COLO668 (cell line): ENCODE data around the gene ACE.

Experiments
- DNase-seq: peaks from one replicate; lab custom pipeline; 2025; ENCODE audit not compliant: unreplicated experiment; lab: John Stamatoyannopoulos, UW

ACE gene

DNA sequence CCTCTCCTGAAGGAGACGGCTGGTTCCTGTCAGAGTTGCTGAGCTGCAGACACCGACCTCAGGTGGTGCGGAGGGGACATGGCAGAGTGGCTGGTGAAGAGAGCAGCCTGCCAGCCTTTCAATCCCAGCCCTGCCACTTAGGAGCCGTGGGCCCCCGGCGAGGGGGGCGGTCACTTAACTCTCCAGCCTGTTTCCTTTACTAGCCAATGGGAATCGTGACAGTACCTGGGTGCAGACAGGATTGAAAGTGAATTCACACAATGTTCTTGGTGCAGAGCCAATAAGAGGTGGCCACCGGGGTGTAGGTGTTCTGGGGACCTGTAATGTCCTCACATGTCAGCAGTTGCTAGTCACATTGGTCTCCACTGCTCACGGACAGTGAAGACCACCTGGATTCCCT, 13.5 kb downstream of the ACE start:
- DNase-seq, result no peak

DNA sequence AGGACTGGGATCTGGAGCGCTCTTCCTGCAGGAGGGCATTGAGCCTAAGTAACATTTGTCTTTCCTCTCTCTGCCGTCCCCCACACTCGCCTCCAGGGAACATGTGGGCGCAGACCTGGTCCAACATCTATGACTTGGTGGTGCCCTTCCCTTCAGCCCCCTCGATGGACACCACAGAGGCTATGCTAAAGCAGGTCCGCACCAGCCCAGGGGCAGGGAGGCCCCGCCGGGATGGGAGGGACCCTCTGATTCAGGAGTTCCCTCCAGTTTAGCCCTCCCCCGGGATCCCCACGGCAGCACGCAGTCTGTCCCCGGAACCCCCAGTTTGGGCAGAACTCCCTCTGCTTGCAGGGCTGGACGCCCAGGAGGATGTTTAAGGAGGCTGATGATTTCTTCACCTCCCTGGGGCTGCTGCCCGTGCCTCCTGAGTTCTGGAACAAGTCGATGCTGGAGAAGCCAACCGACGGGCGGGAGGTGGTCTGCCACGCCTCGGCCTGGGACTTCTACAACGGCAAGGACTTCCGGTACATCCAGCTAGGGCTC, 14.1 kb downstream of the ACE start:
- no peak for DNase-seq

DNA sequence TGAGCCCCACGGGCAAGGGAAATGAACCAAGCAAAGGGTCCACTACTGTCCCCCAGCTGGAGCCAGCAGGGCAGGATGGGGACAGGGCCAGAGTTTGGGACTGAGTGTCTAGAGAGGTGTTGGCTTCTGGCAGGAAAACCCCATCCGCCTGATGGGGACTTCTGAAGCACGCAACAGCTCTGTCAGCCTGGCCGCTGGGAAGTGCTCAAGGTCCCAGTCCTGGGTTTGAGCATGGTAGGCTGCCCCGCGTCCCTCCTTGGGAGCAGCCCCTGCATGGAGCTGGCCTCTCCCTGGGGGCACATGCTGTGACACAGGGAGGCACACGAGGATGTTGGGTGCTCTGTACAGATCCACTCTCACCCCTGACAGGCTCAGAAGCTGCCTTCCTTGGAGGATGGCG, 14.6 kb downstream of the ACE start:
- no peak for DNase-seq

DNA sequence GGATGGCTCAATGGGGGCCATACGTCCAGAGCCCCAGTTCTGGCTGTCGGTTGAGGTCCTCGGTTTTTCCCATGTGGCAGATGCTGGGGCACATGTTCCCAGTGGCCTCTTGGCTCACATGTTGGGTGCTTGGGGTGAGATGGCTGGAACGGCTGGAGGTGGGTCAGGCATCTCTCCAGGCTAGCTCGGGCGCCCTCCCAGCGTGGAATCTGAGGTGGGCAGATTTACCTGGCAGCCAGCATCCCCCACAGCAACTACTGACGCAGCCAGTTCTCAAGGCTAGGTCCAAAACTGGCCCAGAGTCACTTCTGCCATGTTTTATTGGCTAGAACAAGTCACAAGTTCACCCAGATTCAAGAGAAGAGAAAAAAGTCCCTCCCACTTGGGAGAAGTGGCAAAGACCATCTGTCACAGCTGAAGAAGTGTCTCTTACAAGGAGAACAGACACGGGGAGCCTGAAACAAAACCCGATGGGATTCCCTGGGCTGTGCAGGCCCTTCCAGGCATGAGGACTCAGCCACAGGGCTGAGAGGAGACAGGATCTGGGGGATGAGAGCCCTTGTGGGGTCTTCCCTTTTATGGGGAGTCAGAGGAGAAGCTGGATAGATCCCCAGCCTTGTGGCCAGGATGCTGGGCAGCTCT, 15.2 kb downstream of the ACE start:
- no peak for DNase-seq

DNA sequence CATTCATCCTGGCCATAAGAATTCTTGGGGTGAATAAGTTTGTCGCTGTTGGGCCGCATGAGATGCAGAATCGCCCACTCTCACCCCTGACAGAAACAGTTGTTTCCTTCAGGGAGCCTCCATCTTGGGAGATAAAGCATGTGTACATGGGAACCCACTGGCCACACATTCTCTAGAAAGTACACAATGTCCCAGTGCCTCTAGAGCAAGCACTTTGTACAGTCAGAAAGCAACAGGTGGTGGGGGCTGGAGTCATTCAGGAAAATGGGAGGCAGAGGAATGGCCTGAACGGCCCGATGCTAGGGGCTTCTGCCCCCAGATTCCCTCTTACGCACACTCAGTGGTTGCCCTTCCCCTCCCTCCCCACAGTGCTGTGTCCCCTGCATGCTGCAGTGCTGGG, 16.1 kb downstream of the ACE start:
- no peak for DNase-seq

DNA sequence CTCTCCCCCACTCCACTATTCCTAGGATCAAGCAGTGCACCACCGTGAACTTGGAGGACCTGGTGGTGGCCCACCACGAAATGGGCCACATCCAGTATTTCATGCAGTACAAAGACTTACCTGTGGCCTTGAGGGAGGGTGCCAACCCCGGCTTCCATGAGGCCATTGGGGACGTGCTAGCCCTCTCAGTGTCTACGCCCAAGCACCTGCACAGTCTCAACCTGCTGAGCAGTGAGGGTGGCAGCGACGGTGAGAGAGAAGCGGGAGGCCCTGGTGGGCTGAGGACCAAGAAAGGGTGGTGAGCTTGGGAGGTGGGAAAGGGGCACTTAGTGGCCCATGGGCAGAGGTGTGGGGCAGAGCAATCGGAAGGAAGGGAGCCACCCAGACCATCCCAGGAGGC, 16.6 kb downstream of the ACE start:
- no peak for DNase-seq

DNA sequence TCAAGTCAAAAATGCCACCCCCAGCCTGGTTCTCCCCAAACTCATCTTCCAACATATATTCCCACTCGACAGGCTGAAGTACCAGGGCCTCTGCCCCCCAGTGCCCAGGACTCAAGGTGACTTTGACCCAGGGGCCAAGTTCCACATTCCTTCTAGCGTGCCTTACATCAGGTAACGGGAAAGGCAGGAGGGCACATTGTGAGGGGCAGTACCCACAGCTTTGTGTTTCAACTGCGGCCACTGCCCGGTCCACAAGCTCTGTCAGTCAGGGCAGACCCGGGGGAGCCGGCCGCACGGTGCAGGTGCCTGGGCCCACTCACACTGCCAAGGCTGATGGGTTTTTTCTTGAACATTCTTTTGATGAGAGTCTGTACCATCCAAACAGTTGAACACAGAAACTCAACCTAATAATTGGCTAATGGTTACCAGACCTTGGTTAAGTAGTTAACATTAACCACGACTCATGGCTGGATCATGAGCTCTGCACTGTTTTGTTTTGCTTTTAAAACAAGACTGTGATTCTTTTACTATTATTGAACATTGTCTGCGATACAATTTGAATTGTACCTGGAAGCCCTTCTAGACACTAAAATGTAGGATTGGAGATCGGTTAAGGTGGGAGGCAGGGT, 17.6 kb downstream of the ACE start:
- no peak for DNase-seq

DNA sequence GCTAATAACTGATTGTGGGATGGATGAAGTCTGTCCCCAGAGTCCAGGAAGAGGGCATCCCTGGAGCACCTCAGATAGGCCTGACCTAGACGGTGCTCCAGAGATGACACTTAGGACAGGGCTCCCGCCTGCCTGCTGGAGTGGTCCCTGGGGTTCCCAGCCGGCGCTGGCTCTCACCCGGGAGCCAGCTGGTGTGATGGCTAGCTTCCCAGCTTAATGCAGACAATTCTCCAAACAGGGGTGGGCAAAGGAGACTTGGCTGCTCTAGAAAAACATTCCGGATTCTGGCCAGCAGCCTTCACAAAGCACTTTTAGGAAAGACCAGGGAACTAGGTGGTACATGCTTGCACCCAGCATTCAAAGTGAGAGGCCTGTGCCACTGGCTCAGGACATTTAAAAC, 18.6 kb downstream of the ACE start:
- DNase-seq, result no peak

DNA sequence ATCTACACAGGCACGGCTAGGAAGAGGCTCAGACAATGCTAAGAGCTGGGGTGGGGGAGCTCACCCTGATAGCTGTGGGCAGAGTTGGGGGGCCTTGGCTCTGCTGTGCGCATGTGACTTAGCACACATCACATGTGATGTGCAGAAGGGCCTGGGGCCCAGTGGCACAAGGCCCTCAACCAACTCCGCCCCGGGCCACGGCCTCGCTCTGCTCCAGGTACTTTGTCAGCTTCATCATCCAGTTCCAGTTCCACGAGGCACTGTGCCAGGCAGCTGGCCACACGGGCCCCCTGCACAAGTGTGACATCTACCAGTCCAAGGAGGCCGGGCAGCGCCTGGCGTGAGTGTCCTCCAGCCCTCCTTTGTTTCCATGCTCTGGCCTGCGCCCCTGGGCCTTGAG, 19.3 kb downstream of the ACE start:
- no peak for DNase-seq

DNA sequence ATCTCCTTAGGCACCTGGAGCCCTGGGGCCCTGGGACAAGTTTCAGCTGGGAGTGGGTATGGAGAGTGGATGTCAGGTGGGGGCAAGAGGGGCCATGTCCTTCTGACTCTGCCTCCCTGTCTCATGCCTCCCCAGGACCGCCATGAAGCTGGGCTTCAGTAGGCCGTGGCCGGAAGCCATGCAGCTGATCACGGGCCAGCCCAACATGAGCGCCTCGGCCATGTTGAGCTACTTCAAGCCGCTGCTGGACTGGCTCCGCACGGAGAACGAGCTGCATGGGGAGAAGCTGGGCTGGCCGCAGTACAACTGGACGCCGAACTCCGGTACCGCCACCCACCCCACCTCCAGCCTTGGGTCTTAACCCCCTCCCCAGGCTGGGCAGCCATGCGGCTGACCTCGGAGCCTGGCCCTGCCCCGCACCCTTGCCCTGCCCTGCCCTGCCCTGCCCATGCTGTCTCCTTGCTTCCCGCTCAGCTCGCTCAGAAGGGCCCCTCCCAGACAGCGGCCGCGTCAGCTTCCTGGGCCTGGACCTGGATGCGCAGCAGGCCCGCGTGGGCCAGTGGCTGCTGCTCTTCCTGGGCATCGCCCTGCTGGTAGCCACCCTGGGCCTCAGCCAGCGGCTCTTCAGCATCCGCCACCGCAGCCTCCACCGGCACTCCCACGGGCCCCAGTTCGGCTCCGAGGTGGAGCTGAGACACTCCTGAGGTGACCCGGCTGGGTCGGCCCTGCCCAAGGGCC, 20.0 kb downstream of the ACE start:
- DNase-seq, result no peak

DNA sequence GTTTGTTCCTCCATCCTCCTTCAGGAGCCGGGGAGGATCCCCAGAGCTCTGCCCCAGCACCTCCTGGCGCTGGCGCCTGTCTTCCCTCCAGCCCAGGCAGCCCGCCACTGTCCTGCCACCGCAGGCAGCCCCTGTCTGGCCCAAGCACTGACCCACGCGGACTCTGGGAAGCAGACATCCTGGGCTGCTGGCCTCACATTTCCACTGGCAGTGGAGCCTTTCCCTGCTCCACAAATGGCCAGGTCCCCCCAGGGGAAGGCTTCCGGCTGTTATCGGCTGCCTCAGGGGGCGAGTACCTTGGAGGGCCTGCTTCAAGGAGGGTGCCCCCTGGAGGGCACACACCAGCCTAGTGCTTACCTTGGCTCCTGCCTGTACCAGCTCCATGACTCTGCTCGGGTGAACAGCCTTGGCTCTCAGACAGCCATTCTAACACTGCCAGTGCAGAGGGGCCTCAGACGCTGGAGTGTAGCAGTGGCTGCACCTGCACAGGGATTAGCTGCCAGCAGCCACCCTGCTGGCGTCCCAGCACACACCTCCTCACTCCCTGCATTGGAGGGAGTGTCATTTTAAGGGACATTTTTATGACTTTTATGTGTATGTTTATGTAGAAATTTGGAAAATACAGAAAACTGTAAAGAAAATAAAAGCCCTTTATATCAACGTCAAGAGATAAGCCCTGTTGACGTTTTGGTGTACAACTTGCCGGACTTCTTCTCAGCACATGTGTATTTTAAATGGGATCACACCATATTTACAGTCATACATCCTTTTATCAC, 21.0 kb downstream of the ACE start:
- DNase-seq, result peak; percentile 39

DNA sequence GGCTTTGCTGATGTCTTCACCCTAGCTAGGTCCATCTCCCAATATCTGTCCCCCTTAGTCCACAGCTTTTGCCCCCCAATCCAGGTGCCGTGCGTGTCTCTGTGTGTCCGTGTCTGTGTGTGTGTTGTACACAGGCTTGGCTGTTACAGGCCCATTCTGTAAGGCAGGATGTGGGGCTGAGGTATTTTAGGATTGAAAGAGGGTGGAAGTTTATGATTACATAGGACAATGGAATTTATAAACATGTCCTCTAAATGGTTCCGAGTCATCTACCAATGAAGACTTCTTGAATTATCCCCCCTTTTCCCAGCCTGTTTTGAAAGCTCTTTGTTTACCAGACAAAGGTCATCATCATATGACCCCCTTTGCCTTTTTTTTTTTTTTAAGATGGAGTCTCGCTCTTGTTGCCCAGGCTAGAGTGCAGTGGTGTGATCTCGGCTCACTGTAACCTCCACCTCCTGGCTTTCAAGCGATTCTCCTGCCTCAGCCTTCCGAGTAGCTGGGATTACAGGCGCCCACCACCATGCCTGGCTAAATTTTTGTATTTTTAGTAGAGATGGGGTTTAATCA, 21.9 kb downstream of the ACE start:
- no peak for DNase-seq

DNA sequence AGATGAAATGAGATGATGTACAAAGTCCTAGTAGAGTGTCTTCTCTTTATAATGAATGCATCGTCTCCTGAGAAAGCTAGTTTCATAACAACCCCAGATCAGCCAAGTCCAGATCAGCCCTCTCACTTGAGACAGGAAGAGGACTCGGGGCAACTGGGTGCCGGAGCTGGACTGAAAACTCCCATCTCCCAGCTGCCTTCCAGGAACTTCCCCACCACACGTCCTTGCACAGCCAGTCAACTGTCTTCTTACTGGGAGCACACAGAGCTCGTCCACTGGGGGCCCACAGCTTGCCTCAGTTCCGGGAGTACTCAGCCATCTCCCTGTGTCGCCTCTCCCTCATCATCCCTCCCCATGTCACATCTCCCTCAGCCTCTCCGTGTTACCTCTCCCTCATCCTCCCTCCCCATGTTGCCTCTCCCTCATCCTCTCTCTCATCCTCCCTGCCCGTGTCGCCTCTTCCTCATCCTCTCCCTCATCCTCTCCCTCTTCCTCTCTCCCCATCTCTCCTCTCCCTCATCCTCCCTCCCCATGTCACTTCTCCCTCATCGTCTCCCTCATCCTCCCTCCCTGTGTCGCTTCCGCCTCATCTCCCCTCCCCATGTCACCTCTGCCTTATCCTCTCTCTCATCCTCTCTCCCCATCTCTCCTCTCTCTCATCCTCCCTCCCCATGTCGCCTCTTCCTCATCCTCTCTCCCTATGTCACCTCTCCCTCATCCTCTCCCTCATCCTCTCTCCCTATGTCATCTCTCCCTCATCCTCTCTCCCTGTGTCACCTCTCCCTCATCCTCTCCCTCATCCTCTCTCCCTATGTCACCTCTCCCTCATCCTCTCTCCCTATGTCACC, 23.9 kb downstream of the ACE start:
- no peak for DNase-seq

DNA sequence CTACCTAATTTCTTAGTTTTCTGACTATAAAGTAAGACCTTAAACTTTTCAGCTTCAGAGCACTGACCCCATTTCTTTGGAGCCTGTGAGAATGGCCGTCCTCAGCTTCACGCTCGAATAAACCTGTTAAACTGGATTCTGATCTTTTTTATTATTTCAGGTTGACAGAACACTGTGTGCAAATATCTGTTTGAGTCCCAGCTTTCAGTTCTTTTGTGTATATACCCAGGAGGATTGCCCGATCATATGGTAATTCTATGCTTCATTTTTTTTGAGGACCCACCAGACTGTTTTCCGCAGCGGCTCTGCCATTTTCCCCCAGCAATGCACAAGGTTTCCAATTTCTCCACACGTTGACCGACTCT, 26.5 kb downstream of the ACE start:
- peak; percentile 18 for DNase-seq

DNA sequence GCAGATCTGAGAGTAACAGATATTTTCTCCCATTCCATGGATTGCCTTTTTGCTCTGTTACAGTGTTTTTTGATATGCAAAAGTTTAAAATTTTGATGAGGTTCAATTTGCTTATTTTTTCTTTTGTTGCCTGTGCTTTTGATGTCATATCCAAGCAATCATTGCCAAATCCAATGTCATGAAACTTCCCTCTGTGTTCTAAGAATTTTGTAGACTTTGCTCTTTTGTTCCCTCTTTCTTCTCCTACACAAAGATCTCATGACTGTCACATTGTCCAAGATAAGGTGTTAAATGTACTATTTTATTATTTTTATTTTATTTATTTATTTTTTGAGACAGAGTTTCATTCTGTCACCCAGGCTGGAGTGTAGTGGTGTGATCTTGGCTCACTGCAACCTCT, 27.4 kb downstream of the ACE start:
- no peak for DNase-seq

DNA sequence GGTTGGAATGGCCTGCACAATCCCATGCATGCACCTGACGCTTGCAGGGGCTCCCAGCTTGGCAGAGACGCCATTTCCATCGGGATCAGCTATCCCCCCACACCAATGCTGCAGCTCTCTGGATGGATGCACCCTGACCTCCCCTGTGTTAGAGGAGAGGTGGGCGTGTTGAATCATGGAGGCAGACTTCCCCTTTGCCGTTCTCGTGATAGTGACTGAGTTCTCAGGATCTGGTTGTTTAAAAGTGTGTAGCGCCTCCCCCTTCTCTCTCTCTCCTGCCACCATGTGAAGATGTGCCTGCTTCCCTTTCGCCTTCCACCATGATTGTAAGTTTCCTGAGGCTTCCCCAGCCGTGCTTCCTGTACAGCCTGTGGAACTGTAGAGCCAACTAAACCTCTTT, 28.5 kb downstream of the ACE start:
- DNase-seq, result no peak

DNA sequence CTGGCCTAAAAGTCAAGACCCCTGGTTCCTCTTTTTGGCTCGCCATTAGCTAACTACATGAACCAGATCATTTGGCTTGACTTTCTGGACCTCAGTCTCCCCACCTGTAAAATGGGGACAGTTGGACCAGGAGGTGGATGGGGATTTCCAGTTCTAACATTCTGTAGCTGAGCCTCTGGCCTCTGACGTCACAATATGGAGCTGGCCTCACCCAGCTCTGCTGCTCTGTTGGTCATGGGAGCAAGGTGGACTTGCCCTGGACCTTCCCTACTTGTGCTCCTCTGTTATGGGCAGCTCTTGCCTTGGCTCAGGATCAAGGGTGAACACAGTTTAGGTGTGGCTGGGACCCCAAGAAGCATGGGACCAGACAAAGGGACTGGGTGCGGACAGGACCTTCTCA, 29.8 kb downstream of the ACE start:
- DNase-seq, result no peak

DNA sequence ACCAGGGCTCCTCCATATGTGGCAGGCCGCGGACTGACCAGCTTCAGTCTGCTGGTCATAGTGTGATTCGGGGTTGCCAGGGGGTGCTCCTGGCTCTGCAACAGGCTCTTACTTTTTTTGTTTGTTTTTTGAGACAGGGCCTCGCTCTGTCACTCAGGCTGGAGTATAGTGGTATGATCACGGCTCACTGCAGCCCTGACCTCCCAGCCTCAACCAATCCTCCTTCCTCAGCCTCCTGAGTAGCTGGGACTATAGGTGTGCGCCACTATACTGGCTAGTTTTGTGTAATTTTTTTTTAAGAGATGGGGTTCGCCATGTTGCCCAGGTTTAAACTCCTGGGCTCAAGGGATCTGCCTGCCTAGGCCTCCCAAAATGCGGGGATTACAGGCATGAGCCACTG, 34.5 kb downstream of the ACE start:
- no peak for DNase-seq

DNA sequence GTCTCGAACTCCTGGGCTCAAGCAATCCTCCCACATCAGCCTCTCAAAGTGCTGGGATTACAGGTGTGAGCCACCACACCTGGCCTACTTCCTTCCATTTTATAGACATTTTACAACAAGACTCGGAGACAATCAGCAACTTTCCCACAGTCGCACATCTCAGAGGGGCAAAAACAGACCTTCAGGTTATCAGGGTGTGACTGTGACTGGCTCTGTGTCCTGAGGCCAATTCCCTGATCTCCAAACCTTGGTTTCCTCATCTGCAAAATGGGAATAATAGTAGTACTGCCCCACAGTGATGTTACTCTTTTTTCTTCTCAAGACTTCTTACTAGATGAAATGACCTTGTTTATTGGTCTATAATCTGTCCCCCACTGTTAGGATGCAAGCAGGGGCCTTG, 35.5 kb downstream of the ACE start:
- DNase-seq, result no peak

DNA sequence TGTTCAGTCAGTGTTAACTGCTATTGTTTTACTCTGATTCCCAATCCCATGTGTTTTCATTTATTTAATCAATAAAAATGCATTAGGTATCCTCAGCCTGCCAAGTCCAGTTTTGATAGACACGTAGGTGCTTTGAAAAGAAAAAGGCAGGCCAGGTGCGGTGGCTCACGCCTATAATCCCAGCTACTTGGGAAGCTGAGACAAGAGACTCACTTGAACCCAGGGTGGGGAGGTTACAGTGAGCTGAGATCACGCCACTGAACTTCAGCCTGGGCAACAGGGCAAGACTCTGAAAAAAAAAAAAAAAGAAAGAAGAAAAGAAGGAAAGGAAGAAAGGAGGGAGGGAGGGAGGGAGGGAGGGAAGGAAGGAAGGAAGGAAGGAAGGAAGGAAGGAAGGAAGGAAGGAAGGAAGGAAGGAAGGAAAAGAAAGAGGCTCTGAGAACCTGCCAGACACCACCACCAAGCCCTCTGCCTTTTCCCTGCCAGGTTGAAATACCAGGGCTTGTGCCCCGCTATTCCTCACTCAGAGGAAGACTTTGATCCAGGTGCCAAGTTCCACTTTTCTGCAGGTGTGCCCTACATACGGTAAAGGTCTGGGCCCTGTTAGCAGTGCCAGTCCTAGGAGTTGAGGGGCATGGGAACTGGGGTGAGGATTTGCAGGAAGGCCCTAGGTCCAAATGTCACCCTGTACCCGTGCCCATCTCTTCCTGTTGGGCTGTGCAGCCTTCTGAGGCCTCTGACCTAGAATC, 36.2 kb downstream of the ACE start:
- DNase-seq, result no peak
